ENCODE measurements around the gene MRPL18. TPM values are rescaled to one million over a fixed set of nuclear protein-coding genes. Genes with fewer than 3 reads are reported as not detected.
A peak's percentile ranks its signal among the peaks of the same experiment; 100 is the strongest.

MRPL18 gene
- total and polyA plus RNA-seq, 9 of the 15 experiments (the other 6 are each of a cell fraction or from before 2014, with no cell fraction given): 149 to 456 (median 196) TPM

DNA sequence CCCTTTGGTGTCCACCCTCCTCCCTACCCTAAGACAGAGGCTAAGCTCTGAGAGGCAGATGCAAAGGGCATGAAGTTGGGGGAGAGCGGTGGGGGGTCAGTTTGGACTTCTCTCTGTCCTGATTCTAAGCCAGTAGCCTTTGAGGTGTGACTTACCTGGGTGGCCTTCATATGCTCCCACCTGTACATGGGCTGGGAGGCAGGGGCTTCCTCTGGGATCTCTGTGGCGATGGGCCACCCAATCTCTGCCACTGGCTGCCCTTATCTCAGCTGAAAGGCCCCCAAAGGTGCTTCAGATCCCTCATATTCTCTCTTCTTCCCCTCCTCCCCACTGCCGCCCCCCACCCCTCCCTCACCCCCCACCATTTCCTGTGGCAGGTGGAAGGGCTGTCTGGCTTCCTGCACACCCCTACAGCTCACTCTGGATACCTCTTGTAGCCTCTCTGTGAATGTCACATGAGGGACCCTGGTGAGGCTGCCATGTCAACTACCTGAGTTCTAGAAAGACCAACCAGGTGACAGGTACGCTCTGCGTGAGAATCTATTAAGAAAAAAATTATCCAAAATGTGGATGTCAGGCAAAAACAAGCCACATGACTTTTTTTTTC lies 43.8 kb downstream of the MRPL18 start:
- POLR2A ChIA-PET: interaction anchor here (0.5 to 1.1 kb wide), 4 partner anchors 13 to 141 kb away, joined by 3 read pairs; partner anchors contain the start of gene SOD2
- Histone ChIP-seq H3K4me2 (ENCODE audit: insufficient read depth, low read length) (no peak overlapping the region), H3K9me1 (ENCODE audit: control insufficient read depth, insufficient read depth, low read length) (no peaks in the 10 kb centered on the region), H3K4me1 (replicated peaks in 1 of 2; ENCODE audit: control insufficient read depth in 2 of 2, insufficient read depth in 2 of 2, low read length in 2 of 2) (peaks cover 0 to 12% of the 10 kb centered on the region in 2 experiments; a peak in 2 of 5 replicates), H3K27me3 (ENCODE audit: control insufficient read depth in 2 of 2, insufficient read depth in 2 of 2, low read length in 2 of 2) (peaks cover 58 to 59% of the 10 kb centered on the region in 2 experiments), H3K4me3 (no peak overlapping the region), H3K36me3 (ENCODE audit: control insufficient read depth, insufficient read depth, low read length) (no peaks in the 10 kb centered on the region), H2AFZ (ENCODE audit: low read depth, low read length) (no peak overlapping the region), H4K20me1 (replicated peaks; ENCODE audit: control insufficient read depth, insufficient read depth, low read length) (peaks cover 3% of the 10 kb centered on the region; the same call in 1 of the 2 replicates), H3K27ac (ENCODE audit: extremely low read depth, low read depth, low read length) (no peak overlapping the region), H3K79me2 (ENCODE audit: control insufficient read depth, insufficient read depth, low read length) (no peaks in the 10 kb centered on the region), H3K9ac (ENCODE audit: insufficient read depth in 1 of 2, low read depth in 2 of 2, low read length in 2 of 2) (no peak overlapping the region), H3K9me3 (replicated peaks; ENCODE audit: control insufficient read depth, insufficient read depth, low read depth, low read length) (no peaks in the 10 kb centered on the region)
- no TSS peak for BruUV-seq (replicated peaks)
- CTCF ChIA-PET (ENCODE audit: low intra/inter-chr PET ratio): no interaction called here
- 2% methylated on average over 4 of the region's 5 CpGs for WGBS (ENCODE audit: insufficient coverage, low coverage, missing lambda C conversion rate)
- no peak for TF ChIP-seq XRCC3 (IDR thresholded peaks at IDR 0.05)
- no peak for TF ChIP-seq ZNF644 (tag; IDR thresholded peaks at IDR 0.05; ENCODE audit: low read depth)
- intact Hi-C loops (cut with micrococcal nuclease): no loop called here
- in situ Hi-C loops (cut with MboI): no loop called here
- no peak for ATAC-seq
- DNase-seq (ENCODE audit: extremely low read depth in 1 of 4, low spot score in 3 of 4): no peak
- FAIRE-seq: no peak

GRCh38 chr6:159836718-159837490 lies 46.6 kb downstream of the MRPL18 start:
- no peak for TF ChIP-seq ZNF316 (IDR thresholded peaks at IDR 0.05)
- TF ChIP-seq TCF3 (CRISPR knock-in tag; IDR thresholded peaks at IDR 0.05): no peak
- no peak for TF ChIP-seq ZNF274 (IDR thresholded peaks at IDR 0.05; ENCODE audit: borderline replicate concordance, low read depth, low read length)
- TF ChIP-seq, protein P1, sequence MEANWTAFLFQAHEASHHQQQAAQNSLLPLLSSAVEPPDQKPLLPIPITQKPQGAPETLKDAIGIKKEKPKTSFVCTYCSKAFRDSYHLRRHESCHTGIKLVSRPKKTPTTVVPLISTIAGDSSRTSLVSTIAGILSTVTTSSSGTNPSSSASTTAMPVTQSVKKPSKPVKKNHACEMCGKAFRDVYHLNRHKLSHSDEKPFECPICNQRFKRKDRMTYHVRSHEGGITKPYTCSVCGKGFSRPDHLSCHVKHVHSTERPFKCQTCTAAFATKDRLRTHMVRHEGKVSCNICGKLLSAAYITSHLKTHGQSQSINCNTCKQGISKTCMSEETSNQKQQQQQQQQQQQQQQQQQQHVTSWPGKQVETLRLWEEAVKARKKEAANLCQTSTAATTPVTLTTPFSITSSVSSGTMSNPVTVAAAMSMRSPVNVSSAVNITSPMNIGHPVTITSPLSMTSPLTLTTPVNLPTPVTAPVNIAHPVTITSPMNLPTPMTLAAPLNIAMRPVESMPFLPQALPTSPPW (CRISPR knock-in tag; IDR thresholded peaks at IDR 0.05): 0 out of 2 replicates have a peak, but pooled peaks have one; percentile 14
- no peak for TF ChIP-seq ZNF511 (CRISPR knock-in tag; IDR thresholded peaks at IDR 0.05)
- no peak for TF ChIP-seq RFX5 (IDR thresholded peaks at IDR 0.05; ENCODE audit: low read depth, low read length)
- peaks cover 3% of the 10 kb centered on the region; the same call in 1 of the 2 replicates for H4K20me1 ChIP-seq (replicated peaks; ENCODE audit: control insufficient read depth, insufficient read depth, low read length)
- no peak for ATAC-seq
- H3K9ac ChIP-seq (ENCODE audit: insufficient read depth in 1 of 2, low read depth in 2 of 2, low read length in 2 of 2): peak overlapping the region in 1 of 2 experiments; percentile 52; a peak in 1 of 4 replicates
- peaks cover 0 to 9% of the 10 kb centered on the region in 2 experiments; a peak in 2 of 5 replicates for H3K4me1 ChIP-seq (replicated peaks in 1 of 2; ENCODE audit: control insufficient read depth in 2 of 2, insufficient read depth in 2 of 2, low read length in 2 of 2)
- no peak overlapping the region for H2AFZ ChIP-seq (ENCODE audit: low read depth, low read length)
- WGBS (ENCODE audit: insufficient coverage, low coverage, missing lambda C conversion rate): 2% methylated on average over 25 of the region's 29 CpGs
- CTCF ChIA-PET (ENCODE audit: low intra/inter-chr PET ratio): interaction anchor here (0.6 kb wide), 1 partner anchor 13 kb away, joined by 4 read pairs; no protein-coding TSS in a partner anchor
- no peaks in the 10 kb centered on the region for H3K36me3 ChIP-seq (ENCODE audit: control insufficient read depth, insufficient read depth, low read length)
- peaks cover 39 to 43% of the 10 kb centered on the region in 2 experiments for H3K27me3 ChIP-seq (ENCODE audit: control insufficient read depth in 2 of 2, insufficient read depth in 2 of 2, low read length in 2 of 2)
- no peak for FAIRE-seq
- no peak overlapping the region for H3K4me3 ChIP-seq
- no peak for DNase-seq (ENCODE audit: extremely low read depth in 1 of 4, low spot score in 3 of 4)
- no peak overlapping the region for H3K4me2 ChIP-seq (ENCODE audit: insufficient read depth, low read length)
- no peaks in the 10 kb centered on the region for H3K79me2 ChIP-seq (ENCODE audit: control insufficient read depth, insufficient read depth, low read length)
- H3K9me1 ChIP-seq (ENCODE audit: control insufficient read depth, insufficient read depth, low read length): no peaks in the 10 kb centered on the region
- intact Hi-C loops (cut with micrococcal nuclease): no loop called here
- BruUV-seq (replicated peaks): no TSS peak
- H3K27ac ChIP-seq (ENCODE audit: extremely low read depth, low read depth, low read length): no peak overlapping the region
- in situ Hi-C loops (cut with MboI): no loop called here
- POLR2A ChIA-PET: interaction anchor here (0.9 kb wide), 1 partner anchor 25 kb away, joined by 5 read pairs; no protein-coding TSS in a partner anchor
- H3K9me3 ChIP-seq (replicated peaks; ENCODE audit: control insufficient read depth, insufficient read depth, low read depth, low read length): no peaks in the 10 kb centered on the region

Measured in K562 (cell line).